Activated gamma-delta T cell treated with Interleukin-2 at 50 U/mL for 16 hours (primary cell): ENCODE results near the gene MX2.

Experiments
- DNase-seq: peaks from one replicate; pipeline ENCODE4 v3.0.0-alpha.2; 2020

The MX2 gene

DNA sequence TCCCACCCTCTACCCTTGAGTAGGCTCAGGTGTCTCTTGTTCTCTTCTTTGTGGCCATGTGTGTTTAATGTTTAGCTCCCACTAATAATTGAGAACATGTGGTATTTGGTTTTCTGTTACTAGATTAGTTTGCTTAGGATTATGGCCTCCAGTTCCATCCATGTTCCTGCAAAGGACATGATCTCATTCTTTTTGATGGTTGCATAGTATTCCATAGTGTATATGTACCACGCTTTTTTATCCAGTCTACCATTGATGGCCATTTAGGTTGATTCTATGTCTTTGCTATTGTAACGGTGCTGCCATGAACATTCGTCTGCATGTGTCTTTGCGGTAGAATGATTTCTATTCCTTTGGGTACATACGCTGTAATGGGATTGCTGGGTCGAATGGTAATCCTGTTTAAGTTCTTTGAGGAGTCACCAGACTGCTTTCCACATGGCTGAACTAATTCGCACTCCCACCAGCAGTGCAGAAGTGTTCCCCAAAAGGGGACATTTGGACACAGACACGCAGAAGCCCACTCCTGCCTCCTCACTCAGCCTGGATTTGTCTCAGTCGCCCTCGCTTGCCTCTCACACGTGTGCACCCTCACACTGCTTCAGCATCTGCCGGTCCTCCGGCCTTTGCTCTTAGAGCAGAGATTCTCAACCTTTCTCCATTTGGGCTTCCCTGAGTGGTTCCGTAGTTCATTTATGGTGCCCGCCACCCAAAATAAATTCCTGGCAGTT lies 3.7 kb downstream of the MX2 start:
- DNase-seq: no peak

DNA sequence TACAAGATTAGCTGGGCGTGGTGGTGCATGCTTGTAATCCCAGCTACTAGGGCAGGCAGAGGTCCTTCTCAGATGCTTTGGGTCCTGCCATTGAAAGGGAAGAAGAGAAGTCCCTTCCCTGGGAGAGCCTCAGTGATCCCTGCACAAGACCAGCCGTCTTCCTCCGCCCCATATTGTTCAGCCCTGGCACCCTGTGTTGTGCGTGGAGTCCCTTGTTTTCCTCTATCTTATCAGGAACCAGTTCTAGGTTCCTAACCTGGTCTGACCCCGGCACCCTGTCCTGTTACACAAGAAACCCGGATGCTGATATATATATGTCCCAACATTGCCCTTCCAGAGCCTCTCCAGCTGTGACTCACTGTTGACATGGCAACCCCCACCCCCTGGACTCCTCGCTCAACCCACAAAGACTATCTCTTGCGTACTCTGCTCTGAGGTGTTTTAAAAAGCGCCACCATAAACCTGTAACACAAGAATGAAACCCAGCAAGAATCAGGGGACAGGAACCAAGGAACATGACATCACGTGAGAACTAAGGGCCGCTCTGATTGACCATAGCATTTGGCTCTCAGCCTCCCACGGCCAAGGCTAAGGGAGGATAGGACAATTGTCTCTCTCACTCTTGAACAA lies 4.8 kb downstream of the MX2 start:
- DNase-seq: no peak

DNA sequence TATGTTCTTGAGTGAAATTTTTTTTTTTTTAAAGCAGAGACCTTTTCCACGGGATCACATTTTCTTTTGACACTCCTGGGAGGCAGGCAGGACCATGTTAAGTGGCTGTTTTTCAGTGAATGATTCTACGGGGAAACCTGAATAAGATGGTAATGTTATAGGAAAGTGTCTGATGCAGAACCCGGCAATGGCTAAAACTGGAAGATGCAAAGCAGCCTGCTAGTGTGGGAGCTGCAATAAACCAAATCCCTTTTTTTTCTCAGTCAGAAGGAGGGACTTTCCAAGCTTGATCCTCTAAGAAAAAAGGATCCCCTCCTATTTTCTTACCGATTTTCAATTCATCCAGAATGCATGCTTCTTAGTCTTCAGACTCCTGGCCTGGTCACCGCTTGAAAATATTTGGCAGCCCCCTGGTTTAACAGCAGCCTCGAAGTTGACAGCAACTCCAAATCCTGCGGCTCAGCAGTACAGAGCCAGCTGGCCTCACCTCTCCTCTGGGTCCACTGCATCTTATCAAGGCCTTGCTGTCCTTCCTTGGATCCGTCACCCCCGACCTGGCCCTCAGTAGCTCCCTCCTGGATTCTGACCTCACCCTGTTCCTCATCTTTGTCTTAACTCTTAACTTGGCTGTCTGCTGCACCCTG lies 5.6 kb downstream of the MX2 start:
- no peak for DNase-seq

DNA sequence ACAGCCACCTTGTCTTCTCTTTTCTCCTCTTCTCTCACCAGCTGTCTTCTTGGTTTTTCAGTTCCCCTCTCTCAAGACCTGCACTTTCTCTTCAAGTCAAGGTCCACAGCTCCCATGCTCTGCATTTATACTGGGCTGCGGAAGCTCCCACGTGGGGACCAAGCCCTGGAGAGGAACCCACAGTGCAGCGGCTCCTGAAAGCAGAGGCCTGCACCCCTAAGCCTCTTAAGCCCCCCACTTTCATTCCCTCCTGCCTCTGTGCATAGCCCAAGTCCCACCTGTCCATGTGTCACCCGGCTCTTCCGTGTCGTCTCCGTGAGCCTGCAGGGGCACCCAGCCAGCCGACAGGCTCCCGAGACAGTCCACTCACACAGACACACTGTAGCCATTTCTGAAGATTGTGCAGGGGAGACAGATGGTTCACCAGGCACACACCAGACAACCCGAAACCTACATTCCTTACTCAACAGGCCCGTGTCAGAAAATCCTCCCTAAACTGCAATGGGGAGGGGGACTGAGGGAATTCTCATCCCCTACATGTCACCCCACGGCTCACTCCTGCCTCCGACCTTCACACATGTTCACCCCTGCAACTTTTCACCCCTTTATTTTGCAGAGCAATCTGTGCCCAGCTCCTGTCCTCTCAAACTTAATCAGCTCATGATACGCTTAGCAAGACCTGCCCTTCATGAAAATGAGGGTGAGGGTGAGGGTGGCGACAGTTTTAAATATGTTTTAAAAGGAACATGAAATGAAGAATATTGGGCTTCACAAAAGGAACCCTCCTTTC lies 6.3 kb downstream of the MX2 start:
- DNase-seq: no peak

DNA sequence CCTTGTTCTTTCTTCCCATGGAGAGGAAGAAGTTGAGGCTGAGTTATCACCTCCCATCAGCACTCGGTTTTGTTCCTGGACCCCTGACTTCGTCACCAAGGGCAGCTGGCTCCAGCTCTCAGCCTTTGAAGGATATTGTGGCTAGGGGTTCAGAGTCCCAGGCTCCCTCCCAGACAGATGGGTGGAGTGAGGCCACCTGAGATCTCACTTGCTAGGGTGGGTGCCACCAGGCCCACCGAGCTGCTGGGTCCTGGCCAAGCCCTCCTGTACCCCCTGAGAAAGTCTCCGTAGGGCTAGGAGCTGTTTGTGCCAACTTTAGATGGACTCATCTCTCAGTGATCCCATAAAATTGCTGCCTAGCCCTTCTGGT lies 6.9 kb downstream of the MX2 start:
- no peak for DNase-seq

DNA sequence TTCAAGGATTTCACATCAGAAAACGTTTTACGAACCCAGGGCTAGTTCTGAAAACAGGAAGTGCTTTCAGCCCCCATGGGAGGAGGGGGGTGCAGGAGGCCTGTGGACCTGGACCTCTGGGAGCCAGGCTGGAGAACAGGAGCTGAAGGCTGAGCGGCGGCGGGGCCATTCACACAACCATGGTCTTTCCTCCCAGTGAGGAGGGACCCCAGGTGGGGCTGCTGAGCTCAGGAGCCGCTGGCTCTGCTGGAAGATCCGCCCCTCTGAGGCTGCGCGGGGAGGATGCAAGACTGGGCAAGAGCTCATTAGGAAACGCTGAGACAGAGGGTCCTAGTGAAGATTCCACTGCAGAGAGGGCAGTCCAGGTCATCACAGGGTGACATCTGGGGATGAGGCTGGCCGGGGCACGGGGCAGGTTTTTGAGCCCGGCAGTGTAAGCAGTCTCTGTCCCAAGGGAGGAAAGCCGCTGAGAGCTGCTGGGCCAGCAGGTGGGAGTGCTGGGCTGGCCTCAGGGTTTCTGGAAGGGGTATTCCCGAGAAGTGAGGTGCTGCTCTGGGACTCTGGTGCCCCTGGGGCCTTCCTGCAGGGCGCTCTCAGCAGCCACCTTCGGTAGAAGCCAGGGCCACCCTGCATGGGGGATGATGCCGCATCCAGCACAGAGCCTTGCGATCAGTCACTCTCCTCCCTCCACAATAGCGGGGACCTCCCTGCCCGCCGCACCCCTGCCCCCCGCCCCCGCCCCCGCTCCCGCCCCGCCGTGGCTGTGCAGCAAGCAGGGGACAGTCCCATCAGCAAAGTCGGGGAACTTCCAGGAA lies 7.5 kb downstream of the MX2 start:
- peak; percentile 25 for DNase-seq

DNA sequence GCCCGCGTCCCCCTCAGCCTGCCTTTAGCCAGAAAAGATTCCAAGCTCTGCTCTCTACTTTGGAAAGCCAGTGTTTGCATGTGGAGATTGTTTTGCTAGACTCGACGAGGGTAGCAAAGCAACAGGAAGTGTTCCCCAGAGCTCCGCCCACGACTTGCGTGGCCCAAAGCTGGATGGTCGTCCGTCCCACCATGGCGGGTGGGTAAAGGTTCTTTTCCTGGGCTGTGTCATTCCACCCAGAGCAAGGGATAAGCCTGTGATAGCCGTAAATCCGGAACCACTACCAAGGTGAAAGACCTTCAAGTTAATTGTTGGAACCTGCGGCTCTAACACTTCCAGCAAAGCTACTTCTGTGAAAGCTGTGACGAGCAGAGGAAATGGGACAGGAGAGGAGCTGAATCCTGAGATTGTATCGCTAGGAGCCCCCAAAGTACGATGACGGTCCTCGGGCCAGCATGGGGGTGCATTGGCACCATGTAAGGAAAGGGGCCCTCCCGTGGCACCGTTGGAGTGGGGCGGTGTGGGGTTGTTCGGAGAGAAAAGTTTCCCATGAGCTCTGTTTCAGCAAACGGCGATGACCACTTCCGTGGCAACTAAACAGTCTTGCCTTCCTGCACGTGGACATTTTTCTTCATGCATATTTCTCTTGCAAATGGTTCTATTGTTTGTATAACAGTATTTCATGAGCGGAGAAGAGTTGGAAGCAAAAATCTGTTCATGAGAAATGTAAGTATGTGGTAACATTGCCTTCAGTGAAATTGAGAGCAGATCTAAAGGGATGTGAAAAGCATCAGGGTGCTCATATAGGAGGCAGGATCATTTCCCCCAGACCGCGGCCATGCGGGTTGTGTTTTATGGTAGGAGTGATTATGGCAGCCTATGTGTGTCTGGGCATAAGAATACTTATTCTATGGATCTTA lies 8.4 kb downstream of the MX2 start:
- peak; percentile 41 for DNase-seq

DNA sequence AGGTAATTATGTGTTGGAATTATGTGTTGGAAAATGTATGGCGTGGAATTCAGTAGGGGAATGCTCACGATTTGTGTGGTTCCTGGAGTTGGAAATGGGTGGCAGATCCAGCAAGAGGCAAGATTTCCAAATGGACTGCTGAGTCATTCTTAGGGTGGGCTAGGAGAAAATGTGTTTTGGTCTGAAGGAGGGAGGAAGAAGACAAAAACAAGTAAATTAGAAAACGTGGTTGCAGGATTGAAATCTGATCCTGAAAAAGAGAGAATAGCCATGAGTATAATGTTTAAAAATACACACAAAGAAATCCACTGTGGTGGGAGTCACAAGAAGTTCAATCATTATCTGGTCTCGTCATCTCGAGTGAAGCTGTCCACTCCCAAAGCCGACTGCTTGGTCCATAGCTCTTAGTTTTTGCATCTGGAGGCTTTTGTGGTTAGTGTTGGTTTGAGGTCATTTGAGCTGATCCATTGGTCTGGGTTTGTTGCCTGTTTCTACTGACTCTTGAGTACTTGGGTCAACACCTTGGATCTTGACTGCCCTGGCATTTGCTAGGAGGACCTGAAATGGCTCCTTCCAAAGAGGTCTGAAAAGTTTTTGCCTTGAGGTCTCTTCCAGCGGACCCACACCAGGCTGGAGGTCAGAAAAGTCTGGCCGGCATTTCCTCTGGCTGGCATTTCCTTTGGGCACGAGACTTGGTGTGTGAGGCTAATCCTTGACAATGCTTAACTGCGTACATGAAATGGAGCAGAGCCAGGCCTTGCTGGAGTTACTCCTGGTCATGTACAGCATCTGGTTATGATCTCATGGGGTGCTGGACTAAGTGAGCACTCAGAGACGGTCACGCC lies 9.2 kb downstream of the MX2 start:
- no peak for DNase-seq

DNA sequence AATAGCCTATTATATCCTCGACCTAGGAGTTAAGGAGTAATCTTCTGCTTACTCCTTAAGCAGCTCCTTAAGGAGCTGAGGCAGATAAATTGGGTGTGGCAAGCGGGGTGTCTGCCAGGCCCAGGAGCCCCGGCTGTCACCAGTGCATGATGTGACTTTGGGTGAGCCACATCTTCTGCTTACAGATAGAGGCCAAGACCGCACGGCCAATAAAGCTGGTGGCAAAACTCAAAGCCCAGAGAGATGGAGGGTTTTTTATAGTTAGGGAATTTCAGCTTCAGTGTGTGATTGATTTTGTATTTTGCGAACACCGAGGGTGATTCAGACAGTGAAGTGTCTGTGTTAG lies 9.8 kb downstream of the MX2 start:
- DNase-seq: no peak

DNA sequence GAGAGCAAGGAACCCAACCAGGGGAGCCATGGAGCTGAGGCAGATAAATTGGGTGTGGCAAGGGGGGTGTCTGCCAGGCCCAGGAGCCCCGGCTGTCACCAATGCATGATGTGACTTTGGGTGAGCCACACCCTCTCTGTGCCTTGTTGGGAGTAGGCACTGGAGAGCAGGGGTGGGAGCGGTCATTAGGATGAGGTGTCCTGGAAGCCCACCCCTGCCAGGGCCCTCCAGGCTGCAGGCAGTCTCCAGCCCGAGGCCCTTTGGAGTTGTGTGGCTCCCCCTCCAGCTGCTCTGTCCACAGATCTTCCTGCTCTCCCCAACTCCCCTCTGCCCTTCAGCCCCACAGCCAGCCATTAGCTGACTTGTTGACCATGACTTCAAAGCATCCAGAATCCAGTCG lies 11.4 kb downstream of the MX2 start:
- DNase-seq: no peak

DNA sequence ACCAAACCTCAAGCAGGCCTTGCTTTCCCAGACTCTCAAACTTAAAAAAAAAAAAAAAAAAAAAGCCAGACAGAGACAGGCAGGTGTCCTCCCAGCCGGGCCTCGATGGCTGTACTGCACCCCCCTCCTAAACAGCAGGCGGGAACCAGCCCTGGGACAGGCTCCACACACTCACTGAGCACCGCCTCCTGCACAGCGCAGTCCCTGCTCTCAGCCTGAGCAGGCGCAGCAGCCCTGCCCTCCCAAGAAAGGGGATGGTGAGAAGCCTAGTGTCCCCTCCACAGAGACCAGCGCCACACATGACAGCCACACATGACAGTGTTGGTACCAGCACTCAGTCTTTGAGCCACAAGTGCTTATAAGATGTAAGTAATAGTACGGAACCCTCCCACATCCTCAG lies 11.9 kb downstream of the MX2 start:
- no peak for DNase-seq

DNA sequence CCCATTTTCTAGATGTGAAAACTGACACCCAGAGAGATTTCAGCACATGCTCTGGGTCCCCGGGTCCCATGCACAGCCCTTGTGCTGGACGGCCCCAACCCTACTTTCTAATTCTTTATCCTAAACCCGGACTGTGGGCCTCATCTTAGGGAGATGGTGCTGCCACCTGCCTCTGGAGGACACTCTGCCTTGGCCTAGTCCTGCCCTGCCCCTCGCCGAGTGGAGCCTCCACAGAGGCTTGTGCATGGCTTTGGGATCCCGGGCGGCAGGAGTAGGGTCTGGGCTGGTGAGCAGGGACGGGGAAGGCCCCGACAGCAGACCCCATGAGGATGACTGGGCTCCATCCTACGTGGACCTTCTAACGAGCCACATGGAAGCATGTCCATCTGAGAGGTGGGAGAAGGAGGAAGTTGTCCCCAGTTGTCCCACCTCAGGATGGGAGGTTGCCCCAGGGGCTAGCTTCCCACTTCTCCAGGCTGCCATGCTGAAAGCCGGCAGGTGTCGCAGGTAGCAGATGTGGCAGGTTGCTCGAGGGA lies 12.4 kb downstream of the MX2 start:
- DNase-seq: no peak

DNA sequence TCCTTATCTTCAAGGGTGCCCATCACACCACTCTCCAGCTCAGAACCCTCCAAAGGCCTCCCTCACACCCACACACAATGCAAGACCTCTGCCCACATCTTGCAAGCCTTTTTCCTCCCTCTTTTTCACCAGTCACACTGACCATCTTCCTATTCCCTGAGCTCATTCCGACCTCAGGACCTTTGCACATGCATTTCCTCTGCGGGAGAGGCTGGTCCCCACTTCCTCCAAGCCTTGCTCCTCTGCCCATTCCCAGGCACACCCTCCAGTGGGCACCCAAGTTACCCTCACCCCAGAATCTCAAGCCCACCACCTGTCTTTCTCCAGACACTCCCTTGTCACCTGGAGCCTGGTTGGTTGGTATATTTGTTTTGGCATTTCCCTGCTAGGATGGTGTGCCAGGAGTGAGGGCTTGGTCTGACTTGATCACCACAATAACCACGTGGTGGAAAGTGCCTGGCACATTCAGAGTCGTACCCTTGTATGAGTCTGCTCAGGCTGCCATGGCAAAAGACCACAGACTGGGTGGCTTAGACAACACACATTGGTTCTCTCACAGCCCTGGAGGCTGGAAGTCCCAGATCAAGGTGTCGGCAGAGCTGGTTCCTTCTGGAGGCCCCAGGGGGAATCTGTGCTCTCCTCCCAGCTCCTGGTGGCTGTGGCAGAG lies 13.2 kb downstream of the MX2 start:
- no peak for DNase-seq

DNA sequence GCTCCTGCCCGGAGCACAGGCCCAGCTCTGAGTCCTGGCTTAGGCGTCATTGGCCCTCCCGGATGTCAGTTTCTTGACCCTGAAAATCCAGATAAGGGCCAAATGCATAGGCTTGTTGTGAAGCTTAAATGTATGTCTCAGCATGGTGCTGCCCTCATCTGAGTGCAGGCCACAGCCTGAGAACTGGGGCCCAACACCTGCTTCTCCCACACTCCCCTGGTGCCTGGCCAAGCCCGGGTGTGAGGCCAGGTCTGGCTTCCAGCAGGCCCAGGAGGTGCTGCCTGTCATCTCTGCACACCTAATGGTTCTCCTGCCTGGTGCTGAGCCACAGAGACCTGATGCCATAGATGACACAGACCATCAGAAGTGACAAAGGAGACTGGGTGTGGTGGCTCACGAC lies 14.0 kb downstream of the MX2 start:
- DNase-seq: no peak

DNA sequence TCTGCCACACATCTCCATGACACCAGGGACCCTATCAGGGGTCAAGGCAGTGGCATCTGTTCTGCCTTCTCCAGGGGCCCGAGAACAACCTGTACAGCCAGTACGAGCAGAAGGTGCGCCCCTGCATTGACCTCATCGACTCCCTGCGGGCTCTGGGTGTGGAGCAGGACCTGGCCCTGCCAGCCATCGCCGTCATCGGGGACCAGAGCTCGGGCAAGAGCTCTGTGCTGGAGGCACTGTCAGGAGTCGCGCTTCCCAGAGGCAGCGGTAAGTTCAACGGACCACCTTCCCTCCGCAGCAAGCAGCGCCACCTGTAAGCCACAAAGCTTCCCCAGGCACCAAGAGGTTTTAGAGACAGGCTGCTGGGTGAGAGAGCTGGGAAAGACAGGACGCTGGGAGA lies 15.9 kb downstream of the MX2 start:
- DNase-seq: no peak

DNA sequence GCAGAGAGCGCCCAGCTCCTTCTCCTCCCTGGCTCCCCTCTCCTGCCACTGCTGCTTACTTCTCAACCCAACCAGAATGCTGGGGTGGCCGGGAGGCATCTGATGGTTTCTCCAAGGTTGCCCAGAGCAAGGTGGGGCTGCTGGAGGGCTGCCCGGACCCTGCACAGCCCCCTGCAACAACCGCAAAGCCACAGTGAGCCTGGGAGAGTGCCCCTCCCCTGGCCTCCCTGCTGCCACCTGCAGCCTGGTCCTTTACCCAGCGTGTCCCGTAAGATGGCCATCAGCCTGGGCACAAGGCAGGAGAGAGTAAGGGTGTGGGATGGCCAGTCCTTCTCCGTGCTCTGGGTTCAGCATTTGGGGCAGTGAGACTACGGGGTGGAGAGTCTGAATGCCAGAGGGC lies 17.0 kb downstream of the MX2 start:
- DNase-seq: no peak

DNA sequence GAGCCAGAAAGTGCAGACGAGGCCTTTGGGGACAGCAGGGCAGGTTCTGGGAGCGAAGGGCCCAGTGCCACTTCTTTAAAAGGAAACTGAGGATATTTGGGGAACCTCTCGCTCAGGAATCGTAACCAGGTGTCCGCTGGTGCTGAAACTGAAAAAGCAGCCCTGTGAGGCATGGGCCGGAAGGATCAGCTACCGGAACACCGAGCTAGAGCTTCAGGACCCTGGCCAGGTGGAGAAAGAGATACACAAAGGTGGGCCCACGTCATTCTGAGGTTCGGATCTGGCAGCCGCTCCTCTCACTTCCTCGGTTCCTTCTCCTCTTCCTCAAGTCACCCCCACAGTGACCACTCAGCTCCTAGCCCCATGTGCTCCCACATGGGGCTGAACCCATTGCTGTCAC lies 18.1 kb downstream of the MX2 start:
- DNase-seq: no peak

DNA sequence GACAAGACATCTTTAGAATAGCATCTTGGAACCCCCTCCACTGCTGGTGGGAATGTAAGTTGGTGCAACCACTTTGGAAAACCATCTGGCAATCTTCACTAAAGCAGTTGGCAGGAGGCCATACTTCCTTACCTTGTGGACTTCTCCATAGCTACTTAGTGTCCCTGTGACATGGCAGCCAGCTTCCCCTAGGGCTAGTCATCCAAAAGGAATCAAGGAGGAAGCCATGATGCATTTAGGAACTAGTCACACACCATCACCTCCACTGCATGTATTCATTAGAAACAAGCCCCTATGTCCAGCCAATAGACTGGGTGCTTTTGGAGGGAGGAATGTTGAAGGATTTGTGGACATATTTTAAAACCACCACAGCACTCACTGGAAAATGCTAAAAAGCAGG lies 19.9 kb downstream of the MX2 start:
- no peak for DNase-seq

DNA sequence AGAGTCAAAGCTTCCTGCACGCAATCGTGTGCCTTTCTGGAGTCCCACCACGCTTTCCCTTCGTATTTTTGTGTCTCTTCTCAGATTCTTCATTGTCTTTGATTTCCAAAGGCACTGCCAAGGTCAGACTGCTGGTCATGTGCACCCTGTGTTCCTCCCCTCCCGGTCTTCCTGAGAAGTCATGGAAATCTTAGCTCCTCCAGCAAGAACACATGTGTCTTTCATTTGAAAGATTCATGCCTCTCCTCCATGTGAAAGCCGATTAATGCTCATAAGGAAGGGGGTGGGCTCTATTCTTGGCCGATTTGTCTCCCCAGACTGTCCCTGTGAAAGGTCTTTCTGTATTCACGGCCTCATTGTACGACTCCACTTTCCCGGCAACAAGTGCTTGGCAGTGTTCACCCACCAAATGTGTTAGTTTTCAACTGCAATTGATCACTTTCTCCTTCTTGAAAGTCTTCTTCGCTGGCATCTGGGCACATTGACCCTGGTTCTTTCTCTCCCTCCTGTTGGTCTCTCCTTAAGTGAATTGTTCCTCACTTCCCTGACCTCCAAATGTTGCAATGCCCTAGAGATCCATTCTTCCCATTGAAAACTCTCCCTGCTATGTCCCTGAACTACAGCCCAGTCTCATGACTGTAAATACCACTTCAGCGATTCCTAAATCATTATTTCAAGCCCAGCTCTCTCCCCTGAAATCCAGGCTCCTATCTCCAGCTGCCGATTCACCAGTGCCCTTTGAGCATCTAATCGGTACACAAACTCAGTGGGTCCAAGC lies 25.4 kb downstream of the MX2 start:
- DNase-seq: no peak
